ENCODE data around the gene KLHL2. TPM values are rescaled to one million over a fixed set of nuclear protein-coding genes. Genes with fewer than 3 reads are reported as not detected.
"Not testable (repeated sequence)": the region's sequence is repeated elsewhere in the genome, so short reads cannot be mapped to it uniquely, and the experiment has no call there.

KLHL2 gene
- total RNA-seq, 1 donor from 2014 or later, result 62.5 TPM

DNA sequence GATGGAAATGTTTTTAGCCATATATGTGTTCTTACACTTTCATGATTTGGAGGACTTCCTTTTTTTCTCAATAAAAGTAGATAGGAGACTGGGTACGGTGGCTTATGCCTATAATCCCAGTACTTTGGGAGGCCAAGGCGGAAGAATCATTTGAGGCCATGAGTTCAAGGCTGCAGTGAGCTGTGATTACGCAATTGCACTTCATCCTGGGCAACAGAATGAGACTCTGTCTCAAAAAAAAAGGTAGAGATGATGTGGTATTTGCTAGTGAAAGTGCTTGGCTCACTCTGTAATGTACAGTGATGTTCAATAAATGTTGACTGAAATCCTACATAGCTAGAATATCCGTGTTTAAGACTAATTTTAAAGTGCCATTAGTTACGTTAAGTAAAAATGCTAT lies 27.4 kb downstream of the KLHL2 start:
- no peak for DNase-seq

DNA sequence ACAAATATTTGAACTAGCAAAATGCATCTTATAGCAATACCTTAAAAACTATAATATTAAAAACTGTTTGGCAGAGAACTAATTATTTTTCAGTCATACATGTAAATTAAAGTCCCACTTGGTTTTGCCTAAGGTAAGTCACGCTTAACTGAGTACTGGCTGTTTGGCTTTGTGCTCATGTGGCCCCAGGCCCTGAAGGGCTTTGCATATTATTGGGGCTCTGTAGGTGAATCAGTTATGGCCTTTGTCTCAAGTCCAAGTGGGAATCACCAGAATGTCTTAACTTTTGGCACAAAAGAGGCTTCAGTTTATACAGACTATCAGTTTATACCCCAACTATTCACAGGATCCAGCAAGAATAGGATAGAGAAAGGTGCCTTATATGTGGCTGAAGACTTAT lies 29.5 kb downstream of the KLHL2 start:
- DNase-seq, result not testable (repeated sequence)

DNA sequence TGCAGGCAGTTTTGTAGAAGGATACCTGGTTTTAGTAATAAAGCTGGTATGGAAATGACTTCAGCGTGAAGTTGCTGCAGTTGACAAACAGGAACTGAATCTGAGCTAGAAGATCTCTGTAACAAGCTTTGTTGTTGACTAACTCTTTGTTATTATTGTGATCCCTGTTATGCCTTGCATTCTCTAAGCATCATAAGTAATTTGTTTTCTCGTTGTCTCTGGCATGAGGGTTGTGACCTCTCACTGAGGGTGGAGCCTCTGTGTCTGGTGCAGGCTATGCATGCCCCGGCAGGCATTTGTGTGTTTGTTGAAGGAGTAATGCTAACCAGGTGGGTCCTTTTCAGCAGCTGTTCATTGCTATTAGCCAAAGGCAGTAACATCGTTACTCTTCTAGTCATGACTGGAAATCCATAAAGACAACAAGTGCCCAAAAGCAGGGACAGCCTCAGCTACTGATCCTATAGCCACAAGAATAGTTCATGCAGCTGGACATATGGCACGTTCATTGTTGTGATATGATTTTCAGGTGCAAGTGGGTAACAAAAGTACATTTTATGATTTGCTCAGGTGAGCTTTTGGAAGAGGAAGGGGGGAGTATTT lies 30.8 kb downstream of the KLHL2 start:
- not testable (repeated sequence) for DNase-seq

DNA sequence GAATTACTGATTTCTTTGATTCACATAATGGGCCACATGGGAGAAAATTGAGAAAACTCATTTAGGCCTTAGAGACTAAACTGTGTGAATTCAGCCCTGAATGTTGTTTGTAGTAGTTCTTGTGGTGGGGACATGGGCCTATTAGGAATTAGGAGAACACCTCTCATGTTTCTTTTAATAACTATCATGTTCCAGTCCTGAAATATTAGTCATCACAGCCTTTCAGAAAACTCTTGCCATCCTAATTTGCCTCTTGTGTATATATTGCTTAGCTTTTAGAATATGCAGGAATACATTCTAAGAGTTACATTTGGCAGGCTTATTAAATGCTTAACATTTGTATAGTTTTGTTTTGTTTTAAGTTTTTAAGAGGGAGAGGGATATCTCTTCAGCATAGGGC lies 33.4 kb downstream of the KLHL2 start:
- DNase-seq, result not testable (repeated sequence)

DNA sequence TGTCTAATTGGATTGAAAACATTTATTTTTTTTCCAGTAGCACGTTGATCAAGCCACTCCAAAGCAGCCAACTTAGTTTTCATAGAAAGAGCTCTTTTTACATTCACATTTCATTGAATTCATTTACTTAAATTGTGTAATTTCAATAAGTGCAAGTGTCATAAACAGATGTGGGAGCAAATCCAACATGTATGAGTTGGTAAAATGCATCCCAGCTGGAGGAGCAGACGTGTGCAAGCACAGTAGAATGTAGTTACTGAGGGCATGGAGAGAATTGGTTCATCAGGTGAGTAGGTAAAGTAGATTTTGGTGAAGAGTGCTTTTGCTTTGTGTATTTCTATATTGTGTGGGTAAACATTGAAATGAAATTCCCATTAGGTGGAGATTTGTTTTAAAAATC lies 36.8 kb downstream of the KLHL2 start:
- DNase-seq, result not testable (repeated sequence)

DNA sequence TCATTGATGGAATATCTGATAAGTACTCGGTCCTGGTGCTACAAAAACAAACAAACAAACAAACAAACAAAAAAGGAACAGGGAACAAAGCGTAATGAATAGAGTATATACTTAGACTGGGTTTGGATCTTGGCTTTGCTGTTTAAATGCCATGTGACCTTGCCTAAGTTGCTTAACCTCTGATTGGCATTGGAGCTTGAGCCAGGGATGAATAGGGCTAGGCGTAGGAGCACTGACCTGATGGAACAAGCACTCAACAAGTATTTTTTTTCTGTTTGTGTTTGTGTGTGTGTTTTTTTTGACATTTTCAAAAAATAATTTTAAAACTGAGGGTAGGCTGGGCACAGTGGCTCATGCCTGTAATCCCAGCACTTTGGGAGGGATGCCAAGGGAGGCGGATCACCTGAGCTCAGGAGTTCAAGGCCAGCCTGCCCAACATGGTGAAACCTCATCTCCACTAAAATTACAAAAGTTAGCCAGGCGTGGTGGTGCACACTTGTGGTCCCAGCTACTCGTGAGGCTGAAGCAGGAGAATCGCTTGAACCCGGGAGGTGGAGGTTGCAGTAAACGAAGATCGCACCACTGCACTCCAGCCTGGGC lies 37.3 kb downstream of the KLHL2 start:
- not testable (repeated sequence) for DNase-seq

DNA sequence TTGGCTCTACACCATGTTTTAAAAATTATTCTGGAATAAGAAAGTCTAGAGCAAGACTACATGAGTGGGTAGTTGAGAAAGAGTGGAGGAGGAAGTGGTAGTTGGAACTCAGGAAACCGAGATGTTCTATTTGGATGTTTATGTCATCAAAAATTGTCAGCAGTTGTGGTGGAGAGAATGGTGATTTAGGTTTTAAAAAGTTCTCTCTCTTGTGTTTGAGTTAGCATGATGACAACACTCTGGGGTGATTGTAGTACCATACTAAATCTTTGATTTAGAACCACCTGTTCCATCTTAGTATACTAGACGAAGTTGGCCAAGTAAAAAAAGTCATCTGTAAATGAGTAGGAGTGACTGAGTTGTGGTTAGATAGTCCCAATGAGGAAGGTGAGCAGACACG lies 40.7 kb downstream of the KLHL2 start:
- DNase-seq, result no peak

DNA sequence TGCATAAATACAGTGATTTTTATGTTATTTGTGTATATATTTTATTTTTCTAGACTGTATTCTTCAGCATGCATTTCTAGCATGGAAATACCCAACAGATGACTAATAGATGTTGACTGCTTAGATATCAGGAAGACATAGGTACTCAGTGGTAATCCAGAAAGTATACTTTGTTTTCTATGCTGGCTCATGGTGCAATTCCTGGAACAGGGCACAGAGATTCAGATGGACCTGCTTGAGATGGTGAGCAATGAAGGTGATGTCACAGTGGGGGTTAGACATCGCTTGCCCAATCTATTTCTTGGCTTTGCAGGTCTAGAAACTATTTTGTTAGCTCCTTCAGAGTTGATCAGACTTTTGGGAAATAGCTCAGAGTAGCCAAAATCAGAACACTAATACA lies 41.5 kb downstream of the KLHL2 start:
- not testable (repeated sequence) for DNase-seq

DNA sequence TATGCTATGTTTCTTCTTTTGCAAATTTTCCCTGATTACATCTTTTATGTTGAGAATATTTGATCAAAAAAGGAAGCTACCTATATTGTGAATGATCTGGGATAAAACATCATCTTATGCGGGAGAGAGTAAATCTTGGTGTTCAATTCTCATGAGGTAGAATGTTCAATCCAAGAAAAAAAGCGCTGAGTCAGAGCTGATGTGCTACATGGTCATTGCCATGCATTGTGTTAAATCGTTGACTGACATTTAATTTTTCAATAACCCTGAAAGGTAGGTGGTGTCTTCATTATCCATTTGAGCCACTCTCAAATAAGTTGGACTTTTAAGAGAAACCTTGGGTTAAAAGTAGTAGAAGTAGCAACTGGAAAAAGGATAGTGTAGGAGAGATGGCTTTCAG lies 47.4 kb downstream of the KLHL2 start:
- DNase-seq, result not testable (repeated sequence)

DNA sequence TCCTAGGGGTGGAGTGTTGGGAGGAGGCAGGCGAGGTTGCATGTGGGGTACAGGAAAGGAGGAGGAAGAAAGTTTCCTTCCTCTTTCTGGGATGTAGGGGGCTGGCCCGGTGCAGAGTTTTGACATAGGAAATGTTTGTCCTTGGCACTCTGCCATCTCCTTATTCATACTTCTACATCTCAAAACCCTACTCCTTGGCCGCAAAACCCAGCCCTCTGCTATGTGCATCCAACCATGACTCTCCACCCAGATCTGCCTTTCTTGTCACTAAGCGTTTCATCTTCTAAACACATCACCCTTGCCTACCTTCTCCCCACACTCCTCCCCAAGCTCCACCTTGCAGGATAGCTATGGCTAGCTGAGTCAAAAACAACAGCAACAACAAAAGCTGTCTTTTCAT lies 48.1 kb downstream of the KLHL2 start:
- DNase-seq, result not testable (repeated sequence)

DNA sequence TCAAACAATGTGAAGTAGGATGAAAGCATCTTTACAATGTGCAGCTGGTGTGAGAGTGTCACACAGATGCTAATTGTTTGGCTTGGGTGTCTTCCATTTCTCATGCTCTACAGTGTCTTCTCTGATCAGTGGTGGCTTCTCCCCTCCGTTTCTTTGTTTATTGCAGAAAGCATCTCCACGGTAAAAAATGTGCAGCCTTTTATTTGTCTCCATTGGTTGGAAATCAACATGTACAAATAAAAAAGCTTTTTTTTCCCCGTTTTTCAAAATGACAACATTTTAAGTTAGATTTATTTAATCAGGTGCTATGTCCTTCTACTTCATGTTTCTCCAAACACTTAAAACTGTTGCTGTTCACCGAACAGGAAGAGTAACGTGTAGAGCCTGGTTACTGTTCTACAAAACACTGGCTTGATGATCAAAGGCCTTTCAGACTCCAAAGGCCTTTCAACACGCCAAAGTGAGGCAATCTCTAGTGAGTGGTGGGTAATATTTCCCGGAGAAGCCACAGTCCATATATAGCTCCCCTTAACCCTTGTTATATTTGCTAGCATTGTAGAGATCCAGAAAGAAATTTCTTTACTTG lies 48.8 kb downstream of the KLHL2 start:
- DNase-seq, result peak; percentile 2

DNA sequence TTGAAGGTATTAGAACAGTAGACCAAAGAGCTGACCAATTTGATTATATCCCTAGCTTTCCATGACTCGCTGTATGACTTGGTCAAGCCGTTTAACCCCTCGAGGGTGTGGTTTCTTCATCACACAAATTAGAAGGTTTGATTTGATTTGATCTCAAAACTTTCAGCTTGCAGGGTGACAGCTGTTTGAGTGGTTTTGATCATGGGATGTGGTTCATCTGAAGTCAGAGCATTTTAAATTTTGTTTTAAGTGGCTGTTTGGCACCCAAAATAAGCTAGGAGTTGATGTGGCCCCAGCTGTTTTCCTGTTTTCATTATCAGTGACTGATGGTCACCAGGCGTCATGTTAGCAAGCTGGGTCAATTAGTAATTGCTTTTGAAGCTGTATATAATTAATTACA lies 52.4 kb downstream of the KLHL2 start:
- not testable (repeated sequence) for DNase-seq

DNA sequence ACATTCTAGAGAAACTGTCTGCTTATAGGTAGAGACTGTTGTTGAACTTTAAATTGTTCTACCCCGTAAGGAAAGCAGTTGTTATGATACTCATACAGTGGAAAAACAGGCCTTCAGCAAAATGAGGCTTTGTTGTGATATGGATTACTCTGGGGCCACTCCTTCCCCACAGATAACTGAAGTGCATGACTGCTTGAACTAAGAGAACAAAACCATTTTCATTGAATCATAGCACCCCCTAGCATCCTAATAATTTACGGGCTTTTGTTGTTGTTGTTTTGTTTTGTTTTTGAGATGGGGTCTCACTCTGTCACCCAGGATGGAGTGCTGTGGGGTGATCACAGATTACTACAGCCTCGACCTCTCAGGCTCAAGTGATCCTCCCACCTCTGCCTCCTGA lies 54.9 kb downstream of the KLHL2 start:
- not testable (repeated sequence) for DNase-seq

DNA sequence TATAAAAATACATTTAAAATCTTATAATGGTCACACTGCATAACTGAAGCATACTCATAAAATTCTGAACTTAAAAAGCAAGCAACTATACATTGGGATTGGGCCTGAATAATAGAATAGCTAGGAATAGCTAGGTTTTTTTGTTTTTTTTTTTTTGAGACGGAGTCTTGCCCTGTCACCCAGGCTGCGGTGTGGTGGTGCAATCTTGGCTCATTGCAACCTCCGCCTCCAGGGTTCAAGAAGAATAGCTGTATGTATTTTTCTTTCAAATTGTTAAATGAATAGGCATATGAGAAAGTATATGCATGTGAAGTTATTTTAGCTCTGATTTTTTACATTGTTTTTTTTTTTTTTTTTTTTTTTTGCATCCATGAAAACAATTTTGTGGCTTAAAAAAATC lies 56.1 kb downstream of the KLHL2 start:
- not testable (repeated sequence) for DNase-seq

DNA sequence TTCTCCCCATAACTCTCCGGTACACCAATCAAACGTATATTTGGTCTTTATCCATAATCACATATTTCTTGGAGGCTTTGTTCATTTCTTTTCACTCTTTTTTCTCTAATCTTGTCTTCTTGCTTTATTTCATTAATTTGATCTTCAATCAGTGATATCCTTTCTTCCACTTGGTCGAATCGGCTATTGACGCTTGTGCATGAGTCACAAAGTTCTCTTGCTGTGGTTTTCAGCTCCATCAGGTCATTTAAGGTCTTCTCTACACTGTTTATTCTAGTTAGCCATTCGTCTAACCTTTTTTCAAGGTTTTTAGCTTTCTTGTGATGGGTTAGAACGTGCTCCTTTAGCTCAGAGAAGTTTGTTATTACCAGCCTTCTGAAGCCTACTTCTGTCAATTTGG lies 62.6 kb downstream of the KLHL2 start:
- DNase-seq, result not testable (repeated sequence)

DNA sequence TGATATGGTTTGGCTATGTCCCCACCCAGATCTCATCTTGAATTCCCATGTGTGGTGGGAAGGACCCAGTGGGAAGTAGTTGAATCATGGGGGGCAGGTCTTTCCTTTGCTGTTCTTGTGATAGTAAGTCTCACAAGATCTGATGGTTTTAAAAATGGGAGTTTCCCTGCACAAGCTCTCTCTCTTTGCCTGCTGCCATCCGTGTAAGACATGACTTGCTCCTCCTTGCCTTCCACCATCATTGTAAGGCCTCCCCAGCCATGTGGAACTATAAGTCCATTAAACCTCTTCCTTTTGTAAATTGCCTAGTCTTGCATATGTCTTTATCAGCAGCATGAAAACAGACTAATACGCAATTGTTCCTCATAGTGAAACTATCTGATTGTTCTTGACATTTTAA lies 66.1 kb downstream of the KLHL2 start:
- DNase-seq, result not testable (repeated sequence)

DNA sequence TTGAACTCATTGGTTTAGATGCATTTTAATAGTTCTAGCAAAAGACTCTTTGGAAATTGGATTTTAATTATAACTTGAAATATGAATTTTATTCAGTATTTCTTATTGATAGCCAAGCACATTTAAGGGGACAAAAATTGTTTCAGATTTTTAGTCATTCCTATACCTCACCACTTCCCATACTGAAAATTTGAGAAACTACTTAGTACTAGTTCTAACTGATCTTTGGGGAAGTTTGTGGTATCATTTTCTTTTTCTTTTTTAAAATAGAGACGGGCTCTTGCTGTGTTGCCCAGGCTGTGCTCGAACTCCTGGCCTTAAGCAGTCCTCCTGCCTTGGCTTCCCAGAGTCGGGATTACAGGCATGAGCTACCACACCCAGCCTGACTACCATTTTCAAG lies 68.0 kb downstream of the KLHL2 start:
- DNase-seq, result not testable (repeated sequence)

DNA sequence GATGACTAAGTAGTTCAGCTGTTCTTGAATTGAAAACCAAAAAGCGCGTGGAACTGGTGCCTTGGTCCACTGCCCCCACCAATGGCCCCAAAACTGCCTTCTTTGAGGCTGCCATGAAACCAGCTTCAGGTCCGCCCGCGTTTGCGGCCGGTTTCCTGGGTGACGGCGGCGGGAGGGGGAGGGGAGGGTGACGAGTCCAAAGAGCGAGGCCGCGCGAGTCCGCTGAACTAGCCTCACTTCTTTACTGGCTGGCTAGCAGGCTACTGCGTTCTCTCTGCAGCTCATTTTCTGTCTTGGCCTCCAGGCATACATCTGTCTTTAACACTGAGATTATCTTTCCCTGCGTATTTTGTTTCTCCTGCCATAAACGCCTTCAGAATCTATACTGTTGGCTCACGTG lies 72.2 kb downstream of the KLHL2 start:
- DNase-seq, result not testable (repeated sequence)

DNA sequence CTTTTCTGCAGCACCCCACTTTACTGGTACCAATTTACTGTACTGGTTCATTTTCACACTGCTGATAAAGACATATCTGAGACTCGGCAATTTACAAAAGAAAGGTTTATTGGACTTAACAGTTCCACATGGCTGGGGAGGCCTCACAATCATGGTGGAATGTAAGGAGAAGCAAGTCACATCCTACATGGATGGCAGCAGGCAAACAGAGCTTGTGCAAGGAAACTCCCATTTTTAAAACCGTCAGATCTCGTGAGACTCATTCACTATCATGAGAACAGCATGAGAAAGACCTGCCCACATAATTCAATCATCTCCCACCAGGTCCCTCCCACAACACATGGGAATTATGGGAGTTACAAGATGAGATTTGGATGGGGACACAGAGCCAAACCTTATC lies 77.3 kb downstream of the KLHL2 start:
- not testable (repeated sequence) for DNase-seq

DNA sequence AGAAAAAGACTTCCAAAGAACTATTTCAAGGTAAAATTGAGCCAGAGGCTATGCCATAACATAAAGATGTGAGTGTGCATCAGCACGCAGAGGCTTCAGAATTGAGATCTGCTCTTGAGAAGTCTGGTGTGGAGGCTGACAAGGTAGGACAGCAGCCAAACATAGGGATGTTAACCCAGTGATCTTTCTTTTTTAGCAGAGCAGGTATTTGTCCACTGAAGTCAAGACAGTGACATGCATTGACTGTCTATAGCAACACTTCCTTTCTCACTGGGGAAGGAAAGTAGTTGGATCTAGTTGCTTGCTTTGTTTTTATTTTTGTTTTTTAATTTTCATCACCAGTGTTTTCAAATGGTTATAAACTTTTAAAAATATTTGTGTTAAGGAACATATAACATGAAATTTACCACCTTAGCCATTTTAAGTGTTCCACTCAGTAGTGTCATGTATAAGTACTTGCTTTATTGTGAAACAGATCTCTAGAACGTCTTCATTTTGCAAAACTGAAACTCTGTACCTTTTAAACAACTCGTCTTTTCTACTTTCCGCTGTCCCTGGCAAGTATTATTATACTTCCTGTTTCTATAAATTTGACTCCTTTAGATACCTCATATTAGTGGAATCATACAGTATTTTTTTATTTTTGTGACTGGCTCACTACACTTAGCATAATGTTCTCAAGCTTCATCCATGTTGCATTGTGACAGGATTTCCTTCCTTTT lies 79.4 kb downstream of the KLHL2 start:
- not testable (repeated sequence) for DNase-seq

DNA sequence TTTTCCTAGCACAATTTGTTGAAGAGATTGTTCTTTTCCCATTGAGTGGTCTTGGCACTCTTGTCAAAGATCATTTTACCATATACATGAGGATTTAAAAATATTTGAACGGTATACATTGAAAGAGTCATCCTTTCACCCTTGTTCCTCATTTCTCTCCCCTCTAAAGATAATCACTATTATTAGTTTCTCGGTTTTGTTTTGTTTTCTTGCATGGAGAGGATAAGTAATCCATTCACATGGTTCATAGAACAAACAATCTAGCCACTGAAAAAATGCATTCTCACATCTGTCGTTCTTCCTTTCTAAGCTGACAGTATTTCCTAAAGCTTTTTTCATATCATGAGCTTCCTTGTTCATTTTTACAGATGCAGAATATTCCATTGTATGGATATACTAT lies 80.9 kb downstream of the KLHL2 start:
- no peak for DNase-seq

DNA sequence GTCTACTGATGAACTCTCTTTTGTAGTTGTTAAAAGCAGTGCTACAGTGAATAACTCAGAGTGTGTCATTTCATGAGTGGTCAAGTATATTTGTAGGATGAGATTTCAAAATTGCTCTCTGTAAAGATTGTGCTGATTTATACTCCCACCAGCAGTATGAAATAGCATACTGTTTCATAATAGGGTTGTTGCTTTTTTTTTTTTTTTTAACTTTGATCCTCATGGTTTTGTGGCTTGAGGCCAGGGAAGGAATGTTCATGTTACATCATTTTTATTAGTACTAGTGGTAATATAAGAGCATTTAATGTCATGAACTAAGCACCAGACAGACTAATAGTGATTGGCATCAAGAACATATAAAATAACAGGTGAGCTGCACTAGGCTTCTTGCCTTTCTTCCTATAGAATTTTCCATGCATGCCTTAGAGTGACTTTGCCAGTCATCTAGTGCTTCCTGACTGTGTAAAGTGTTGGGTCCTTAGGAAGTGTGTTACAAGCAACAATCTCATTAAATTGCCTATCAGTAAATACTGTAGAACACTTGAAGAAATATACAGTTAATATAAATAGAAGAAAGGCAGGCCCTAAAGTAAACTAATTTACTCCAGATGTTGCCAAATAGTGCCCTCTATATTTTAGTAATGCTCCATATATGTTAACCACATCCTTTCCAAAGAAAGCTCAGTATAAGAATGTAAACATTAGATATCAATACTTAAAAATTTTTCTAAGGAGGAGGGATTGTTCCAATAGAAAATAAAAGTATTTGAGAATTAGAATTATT lies 81.5 kb downstream of the KLHL2 start:
- no peak for DNase-seq

DNA sequence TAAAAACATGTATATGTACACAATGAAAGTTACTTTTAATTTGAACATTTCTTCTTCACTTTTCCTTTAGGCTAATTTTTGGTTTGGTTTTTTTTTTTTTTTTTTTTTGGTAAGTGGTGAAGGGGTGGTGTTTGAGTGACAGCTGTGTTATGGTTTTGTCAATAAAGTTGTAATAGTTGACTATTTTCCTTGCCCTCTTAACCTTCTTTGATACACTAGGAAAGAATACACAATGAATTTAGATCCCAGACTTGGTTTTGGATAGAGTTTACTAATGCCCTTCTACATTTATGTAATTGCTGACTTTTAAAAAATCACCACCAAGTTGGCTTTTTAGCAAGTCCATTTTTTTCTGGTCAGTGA lies 82.0 kb downstream of the KLHL2 start:
- DNase-seq, result no peak

Data from occipital lobe (tissue), 2 donors.